HG02798 (cell line): Measurements from ENCODE around the gene OSER1.

Experiments used
- ATAC-seq: cut with Tn5 transposase; IDR thresholded peaks from one replicate; pipeline ENCODE4 v1.9.1; 2021; ENCODE audit warnings: mild to moderate bottlenecking; ENCODE audit not compliant: unreplicated experiment, poor library complexity

The OSER1 gene

GRCh38 chr20:44181611-44182010, 29.0 kb downstream of the OSER1 start:
- ATAC-seq = no peak

DNA sequence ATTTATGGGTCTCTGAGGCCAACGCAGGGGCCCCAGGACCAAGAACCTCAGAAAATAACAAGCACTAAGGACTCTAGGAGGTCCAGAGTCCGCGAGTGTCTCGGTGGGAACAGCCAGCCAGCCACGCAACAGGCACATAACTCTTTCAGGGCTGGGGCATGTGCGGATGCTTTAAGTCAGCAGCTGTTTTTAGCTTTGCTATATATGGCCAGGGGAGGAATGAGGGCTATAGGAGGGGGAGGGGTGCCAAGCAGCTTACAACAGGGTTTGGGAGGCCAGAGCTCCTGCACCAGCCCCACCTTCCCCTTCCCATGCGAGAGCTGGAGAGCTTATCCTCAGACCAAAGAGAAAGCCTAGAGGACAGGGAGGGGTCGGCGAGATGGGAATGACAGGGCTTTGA, 29.8 kb downstream of the OSER1 start:
- no peak for ATAC-seq

- ATAC-seq = no peak
These were observed 33.6 kb downstream of the OSER1 start for GRCh38 chr20:44176833-44177534.

DNA sequence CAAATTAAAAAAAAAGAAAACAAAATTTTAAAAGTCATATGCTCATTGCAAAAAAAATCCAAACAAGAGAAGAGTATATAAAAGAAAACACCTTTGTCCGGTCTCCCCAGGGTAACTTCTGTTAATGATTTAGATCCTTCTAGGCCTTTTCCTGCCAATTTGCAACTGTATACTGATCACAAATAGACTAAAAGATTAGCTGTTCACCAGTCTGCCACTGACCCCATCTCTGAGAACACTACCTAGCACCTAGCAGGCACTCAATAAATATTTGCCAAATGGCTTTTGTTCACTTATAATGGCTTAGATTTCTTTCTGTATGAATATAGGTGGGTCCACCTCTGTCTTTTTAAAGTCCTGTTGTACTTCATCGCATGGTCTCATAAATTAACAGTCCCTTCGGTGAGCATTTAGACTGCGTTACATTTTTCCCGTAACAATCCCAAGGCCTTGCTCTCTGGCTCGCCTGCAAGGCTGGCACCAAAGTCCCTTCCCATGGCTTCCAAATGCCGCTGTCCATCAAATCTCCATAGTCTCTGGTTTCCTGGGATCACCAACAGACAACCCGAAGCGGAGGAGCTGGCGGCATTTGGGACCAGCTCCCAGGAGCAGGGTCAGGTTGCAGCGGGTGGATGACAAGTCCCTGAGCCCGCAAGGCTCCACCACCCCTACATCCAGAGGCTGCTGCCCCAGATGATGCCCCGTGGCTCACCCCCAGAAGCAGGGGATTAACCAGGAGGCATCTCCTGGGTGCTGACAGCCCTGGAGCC, 35.4 kb downstream of the OSER1 start:
- no peak for ATAC-seq

DNA sequence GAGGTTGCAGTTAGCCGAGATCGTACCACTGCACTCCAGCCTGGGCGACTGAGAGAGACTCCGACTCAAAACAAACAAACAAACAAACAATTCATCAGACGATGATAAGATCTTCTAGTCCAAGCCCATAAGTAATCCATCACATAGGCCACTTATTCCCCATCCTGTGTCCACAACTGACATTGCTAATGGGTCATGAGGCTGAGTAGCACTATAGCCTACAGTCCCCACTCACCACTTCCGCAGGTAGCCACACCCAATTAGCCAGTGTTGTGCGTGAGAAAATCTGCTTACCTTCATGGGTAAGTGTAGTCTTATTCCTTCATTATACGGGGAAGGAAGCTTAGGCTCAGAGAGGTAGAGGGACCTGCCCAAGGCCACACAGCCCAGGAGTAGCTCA, 36.7 kb downstream of the OSER1 start:
- no peak for ATAC-seq

DNA sequence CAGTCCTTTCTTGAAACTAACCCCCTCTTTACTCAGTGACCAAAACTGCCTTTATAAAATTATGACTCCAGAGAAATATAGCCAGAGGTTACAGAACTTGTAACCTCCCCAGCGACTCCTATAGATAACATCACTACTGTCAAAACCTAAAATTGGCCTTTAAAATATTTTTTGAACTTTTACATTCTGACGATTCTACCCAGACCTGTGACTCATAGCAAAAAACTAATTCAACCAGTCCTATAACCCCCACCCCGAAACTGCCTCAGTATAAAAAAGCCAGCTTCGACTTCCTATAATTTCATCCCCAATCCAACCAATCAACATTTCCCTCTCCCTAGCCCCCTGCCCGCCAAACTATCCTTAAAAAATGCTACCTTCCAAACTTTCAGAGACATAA, 37.5 kb downstream of the OSER1 start:
- no peak for ATAC-seq

GRCh38 chr20:44172572-44172950, 38.0 kb downstream of the OSER1 start:
- no peak for ATAC-seq

GRCh38 chr20:44171775-44172571, 38.6 kb downstream of the OSER1 start:
- ATAC-seq = no peak

DNA sequence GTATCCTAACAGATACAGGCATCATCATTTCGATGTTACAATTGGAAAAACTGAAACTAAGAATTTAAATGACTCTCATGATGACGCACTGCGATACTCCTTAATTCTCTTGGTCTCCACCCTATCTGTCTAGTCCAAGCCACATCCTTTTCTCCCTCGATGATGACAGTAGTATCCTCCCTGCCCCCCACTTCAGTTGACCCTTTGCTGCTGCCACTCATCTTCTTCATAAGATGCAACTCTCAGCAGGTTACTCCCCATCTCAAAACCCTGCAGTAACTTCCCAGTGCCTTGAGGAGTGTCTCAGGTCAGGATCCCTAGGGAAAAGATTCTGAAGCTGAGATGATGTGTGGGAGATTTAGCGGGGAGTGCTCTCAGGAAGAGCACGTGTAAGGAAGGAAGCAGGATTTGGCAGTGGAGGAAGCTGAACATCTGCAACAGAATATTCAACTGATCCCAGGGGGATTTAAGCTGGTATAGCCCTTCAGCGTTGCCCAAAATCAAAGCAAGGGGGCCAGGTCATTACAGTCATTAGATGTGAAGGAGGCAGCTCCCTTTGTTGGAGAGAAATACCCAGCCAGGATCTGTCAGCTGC, 39.7 kb downstream of the OSER1 start:
- ATAC-seq = no peak

GRCh38 chr20:44167736-44168135, 42.8 kb downstream of the OSER1 start:
- ATAC-seq = no peak

- ATAC-seq = no peak
These were observed 44.1 kb downstream of the OSER1 start for GRCh38 chr20:44166477-44166876.

DNA sequence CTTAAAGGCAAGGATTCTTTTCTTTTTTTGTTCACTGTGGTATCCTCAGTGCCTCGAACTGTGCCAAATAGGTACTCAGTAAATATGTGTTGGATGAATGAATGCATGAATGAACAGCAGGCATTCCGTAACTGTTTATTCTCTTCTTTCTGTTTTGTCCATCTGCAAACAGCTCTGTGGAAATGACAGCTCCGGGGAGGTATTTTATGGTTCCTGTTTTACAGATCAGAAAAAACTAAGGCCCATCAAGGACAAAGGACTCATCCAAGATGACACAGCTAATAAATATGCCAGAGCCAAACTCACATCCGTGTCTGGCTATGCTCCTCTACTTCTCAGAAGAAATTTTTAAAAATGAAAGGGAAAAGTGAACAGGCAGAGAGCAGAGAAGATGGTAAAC, 44.6 kb downstream of the OSER1 start:
- ATAC-seq = no peak

GRCh38 chr20:44160133-44160532, 50.4 kb downstream of the OSER1 start:
- ATAC-seq = no peak

DNA sequence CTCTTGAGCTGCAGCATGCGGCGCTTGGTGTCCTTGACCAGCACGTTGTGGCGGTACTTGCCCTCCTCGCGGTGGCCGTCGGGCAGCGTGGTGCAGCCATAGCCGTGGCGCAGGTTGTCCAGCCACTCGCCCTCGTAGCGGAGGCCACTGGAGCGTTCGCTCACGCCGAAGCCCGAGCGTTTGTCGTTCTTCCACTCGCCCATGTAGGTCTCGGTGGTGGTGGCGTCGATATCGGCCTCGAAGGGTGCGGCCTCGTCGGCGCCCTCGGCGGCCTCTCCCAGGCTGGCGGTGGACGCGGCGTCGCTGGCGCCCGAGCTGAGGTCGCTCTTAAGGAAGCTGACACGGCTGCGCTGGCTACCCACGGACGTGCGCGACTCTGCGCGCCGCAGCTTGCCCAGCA, 50.9 kb downstream of the OSER1 start:
- no peak for ATAC-seq

DNA sequence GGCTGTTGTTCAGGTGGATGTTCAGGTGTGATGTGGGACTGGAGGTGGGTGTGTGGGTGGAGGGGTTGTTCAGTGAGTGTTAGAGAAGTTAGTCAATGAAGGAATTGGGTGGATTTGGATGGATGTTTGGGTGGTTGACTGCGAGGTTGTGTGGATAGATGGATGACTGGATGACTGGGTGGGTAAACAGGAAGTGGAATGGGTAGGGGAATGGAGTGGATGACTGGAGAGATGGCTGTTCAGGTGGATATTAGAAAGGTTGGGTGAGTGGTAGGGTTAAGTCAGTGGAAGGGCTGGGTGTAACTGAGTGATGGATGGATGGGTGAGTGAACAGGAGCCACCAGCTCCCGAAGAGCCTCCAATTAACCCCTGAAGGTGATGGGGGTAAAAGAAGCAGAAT, 51.4 kb downstream of the OSER1 start:
- no peak for ATAC-seq

GRCh38 chr20:44157061-44157460, 53.5 kb downstream of the OSER1 start:
- ATAC-seq = no peak

DNA sequence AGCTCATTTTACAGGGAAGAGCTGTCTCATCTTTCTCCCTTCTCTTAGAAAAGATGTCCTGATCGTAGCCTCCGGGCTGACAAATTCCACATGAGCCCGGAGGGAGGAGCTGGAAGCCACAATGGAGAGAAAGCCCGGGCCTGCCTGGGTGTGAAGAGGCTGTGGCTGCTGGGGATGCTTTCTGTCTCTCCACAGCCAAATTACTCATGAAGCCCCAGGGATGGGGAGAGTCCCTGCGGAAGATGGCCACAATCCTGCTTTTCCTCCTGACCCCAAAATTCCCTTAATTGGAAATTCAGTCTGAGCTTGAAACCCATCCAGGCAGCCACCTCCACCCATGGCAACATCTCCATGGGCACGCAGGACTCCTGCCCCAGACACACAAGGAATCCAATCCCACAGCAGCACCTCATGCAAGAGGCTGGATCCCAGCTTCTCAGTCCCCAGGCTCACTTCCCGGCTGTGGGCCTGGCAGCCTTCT, 56.0 kb downstream of the OSER1 start:
- ATAC-seq = no peak

DNA sequence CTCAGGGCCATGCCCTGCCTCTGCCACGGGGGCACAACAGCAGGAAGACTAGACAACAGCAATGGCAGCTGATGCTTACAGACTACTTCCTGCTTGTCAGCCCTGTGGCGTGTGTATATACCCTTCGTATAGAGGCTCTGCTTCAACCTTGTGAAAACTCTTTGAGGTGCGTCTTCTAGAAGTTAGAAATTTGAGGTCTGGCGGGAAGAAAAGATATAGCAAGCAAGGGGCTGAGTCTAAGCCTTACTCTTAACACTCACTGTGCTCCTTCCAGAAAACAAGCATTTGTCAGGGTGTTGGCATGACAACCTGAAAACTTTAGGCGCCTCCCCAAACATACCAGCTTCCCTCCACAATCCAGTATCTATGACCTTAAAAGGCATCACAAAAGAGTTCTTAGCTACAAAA, 56.9 kb downstream of the OSER1 start:
- ATAC-seq = no peak

- ATAC-seq = no peak
These were observed 58.8 kb downstream of the OSER1 start for GRCh38 chr20:44151621-44152416.

GRCh38 chr20:44146272-44146671, 64.3 kb downstream of the OSER1 start:
- no peak for ATAC-seq
